Parathyroid adenoma (tissue), 2 donors: Measurements from ENCODE around the gene YWHAQ.

ENCODE experiments used
- H2AFZ ChIP-seq: fragments of 300-600 bp; sonication (generic); one replicate; pipeline ENCODE4 v1.7.0; 2017; ENCODE audit warnings: antibody characterized with exemption, mild to moderate bottlenecking
- H3K27ac ChIP-seq: fragments of 300-600 bp; sonication (generic); one replicate; pipeline ENCODE4 v1.7.0; 2017
- H3K27me3 ChIP-seq: fragments of 300-600 bp; sonication (generic); one replicate; pipeline ENCODE4 v1.7.0; 2017; ENCODE audit warnings: low read length; ENCODE audit not compliant: control insufficient read depth, insufficient read depth
- H3K36me3 ChIP-seq: fragments of 300-600 bp; sonication (generic); one replicate; pipeline ENCODE4 v1.7.0; 2017; ENCODE audit warnings: low read length; ENCODE audit not compliant: control insufficient read depth, insufficient read depth
- H3K4me1 ChIP-seq: fragments of 300-600 bp; sonication (generic); one replicate; pipeline ENCODE4 v1.7.0; 2017; ENCODE audit warnings: control low read depth
- H3K4me2 ChIP-seq: fragments of 300-600 bp; sonication (generic); one replicate; pipeline ENCODE4 v1.7.0; 2017; ENCODE audit warnings: low read length
- H3K4me3 ChIP-seq: fragments of 300-600 bp; sonication (generic); one replicate; pipeline ENCODE4 v1.7.0; 2017; ENCODE audit warnings: low read depth, low read length
- H3K79me2 ChIP-seq: fragments of 300-600 bp; sonication (generic); one replicate; pipeline ENCODE4 v1.7.0; 2017; ENCODE audit warnings: control low read depth
- H3K9ac ChIP-seq: fragments of 300-600 bp; sonication (generic); one replicate; pipeline ENCODE4 v1.7.0; 2017; ENCODE audit warnings: mild to moderate bottlenecking
- H3K9me3 ChIP-seq: fragments of 300-600 bp; sonication (generic); one replicate; pipeline ENCODE4 v1.7.0; 2017; ENCODE audit warnings: low read length; ENCODE audit not compliant: control insufficient read depth
- TF ChIP-seq, protein P1 (sequence below): fragments of 300-600 bp; sonication (generic); IDR thresholded peaks from one replicate; pipeline ENCODE4 v1.7.0; 2017; ENCODE audit warnings: antibody characterized with exemption, mild to moderate bottlenecking
- donor health status: primary hyperparathyroidism.

Gene YWHAQ

DNA sequence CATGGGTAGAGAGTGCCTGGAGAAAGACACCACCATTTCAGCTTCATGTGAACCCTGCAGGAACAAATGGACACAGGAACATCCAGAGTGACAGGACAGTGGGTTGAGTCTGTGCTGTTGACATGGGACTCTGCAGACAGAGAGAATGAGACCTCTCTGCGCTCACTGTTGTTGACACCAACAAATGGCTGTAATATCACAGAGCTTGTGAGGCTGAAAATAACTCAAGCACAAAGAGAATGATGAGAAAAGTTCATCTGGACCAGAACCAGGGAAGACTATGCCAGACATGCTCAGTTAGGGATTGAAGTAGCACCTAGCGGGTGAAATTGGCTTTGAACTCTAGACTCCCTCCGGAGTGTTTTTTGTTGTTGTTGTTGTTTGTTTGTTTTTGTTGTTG lies 37.0 kb upstream of the YWHAQ start:
- TF ChIP-seq, protein P1, sequence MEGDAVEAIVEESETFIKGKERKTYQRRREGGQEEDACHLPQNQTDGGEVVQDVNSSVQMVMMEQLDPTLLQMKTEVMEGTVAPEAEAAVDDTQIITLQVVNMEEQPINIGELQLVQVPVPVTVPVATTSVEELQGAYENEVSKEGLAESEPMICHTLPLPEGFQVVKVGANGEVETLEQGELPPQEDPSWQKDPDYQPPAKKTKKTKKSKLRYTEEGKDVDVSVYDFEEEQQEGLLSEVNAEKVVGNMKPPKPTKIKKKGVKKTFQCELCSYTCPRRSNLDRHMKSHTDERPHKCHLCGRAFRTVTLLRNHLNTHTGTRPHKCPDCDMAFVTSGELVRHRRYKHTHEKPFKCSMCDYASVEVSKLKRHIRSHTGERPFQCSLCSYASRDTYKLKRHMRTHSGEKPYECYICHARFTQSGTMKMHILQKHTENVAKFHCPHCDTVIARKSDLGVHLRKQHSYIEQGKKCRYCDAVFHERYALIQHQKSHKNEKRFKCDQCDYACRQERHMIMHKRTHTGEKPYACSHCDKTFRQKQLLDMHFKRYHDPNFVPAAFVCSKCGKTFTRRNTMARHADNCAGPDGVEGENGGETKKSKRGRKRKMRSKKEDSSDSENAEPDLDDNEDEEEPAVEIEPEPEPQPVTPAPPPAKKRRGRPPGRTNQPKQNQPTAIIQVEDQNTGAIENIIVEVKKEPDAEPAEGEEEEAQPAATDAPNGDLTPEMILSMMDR = no peak
- Histone ChIP-seq H3K27me3 (no peaks in the 10 kb centered on the region), H3K4me3 (no peak overlapping the region), H3K9ac (no peak overlapping the region), H3K9me3 (no peaks in the 10 kb centered on the region), H3K36me3 (no peaks in the 10 kb centered on the region), H3K4me2 (no peak overlapping the region), H2AFZ (no peak overlapping the region), H3K4me1 (no peaks in the 10 kb centered on the region), H3K27ac (no peak overlapping the region), H3K79me2 (no peaks in the 10 kb centered on the region)

DNA sequence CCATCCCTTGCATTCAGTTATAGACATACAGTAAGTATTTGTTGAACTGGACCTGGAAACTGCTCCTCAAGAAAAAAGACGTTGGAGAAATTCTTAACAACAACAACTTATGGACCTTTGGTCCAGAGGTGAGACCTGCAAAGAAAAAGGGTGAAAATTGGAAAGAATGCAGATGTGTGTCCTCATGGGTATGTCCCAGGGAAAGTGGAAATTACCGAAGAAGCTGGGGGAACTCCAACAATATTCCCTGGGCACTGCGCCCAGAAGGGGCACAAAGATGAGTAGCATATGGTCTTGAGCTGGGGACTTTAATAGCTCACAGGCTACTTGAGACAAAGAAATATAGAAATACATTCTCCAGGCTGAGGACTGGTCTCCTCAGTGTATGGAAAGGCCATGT lies 35.5 kb upstream of the YWHAQ start:
- Histone ChIP-seq H3K27ac (no peak overlapping the region), H3K4me3 (no peak overlapping the region), H2AFZ (no peak overlapping the region), H3K36me3 (no peaks in the 10 kb centered on the region), H3K9me3 (no peaks in the 10 kb centered on the region), H3K79me2 (no peaks in the 10 kb centered on the region), H3K9ac (no peak overlapping the region), H3K4me2 (no peak overlapping the region), H3K27me3 (no peaks in the 10 kb centered on the region), H3K4me1 (no peaks in the 10 kb centered on the region)
- TF ChIP-seq, protein P1 = no peak

DNA sequence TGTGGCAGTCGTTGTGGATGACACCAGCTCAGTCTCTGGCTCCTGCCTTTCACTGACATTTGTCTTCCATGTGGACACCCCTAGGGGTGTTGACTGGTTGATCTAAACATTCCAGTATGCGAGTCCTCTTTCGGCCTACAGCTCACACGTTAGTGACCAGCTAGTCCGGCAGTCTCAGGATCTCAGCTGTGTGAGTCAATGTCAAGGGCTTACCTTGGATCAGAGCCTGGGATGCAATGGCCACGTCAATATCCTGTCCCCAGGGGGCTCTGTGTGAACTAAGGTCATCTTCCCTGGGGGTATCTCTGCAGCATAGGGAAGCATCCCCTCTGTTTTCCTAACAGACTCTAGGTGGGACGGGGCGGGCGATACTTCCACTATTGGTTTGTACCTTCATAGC lies 35.1 kb upstream of the YWHAQ start:
- Histone ChIP-seq H3K4me1 (no peaks in the 10 kb centered on the region), H3K9ac (no peak overlapping the region), H3K27ac (no peak overlapping the region), H3K27me3 (no peaks in the 10 kb centered on the region), H2AFZ (no peak overlapping the region), H3K79me2 (no peaks in the 10 kb centered on the region), H3K9me3 (no peaks in the 10 kb centered on the region), H3K36me3 (no peaks in the 10 kb centered on the region), H3K4me2 (no peak overlapping the region), H3K4me3 (no peak overlapping the region)
- TF ChIP-seq, protein P1 = no peak

DNA sequence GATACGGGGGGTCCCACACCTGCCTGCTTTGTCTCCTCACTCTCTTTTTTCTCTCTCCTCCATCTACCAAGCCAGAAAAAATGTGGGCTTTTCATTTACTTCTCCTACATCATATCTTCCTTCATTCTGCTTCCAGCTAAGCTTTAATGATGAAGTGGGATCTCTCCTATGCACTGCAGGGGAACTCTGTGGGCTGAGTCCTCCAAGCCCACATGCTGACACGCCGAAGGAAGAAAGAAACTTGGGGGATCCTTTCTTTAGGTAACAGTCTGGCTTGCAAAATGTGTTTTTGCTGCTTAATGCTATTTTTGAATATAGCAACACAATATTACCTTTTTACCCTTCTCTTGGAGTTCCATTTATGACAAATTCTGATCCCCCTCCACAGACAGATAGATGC lies 33.6 kb upstream of the YWHAQ start:
- no peaks in the 10 kb centered on the region for H3K9me3 ChIP-seq
- no peaks in the 10 kb centered on the region for H3K79me2 ChIP-seq
- no peak overlapping the region for H3K9ac ChIP-seq
- H3K4me2 ChIP-seq = no peak overlapping the region
- H3K4me1 ChIP-seq = no peaks in the 10 kb centered on the region
- TF ChIP-seq, protein P1 = no peak
- H3K36me3 ChIP-seq = no peaks in the 10 kb centered on the region
- H3K4me3 ChIP-seq = no peak overlapping the region
- H3K27ac ChIP-seq = no peak overlapping the region
- no peaks in the 10 kb centered on the region for H3K27me3 ChIP-seq
- H2AFZ ChIP-seq = no peak overlapping the region

DNA sequence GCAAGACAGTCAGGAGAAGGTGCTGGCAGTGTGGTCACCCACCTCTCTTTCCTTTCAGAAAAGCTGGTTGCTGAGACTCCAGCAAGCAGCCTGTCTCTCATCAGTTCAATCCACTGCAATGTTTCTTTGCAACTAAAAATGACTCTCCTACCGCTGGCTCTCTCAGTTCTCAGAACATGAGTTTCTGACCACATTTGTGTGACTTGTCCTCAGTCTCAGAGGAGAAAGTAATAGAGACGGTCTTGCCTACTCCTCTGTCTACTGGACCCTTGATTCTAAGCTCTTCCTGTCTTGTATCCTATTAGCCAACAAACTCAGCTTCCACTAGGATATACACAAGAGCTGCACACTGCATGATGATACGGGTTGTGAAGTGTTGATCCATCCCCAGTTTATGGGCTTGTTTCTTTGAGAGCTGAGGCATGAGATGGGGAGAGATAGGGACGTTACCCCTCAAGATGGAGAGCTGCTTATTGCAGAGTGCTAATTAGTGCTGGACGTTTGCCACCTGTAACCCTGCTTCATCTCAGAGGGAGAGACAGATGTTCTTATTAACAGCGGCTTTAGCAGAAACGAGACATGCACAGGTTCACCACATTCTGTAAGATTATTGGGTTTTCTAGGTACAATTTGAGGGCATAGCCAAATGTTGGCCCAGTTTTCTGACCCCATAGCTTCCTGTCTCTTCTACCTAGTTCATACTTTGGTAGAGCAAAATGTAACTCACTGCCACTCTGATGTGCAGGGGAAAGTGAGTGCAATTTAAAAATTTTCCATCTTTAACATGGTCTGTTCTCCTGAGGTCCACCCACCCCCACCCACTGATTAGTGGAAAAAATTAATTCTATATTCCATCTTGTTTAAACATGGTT lies 32.4 kb upstream of the YWHAQ start:
- Histone ChIP-seq H3K27ac (no peak overlapping the region), H3K9ac (no peak overlapping the region), H3K4me2 (no peak overlapping the region), H3K4me1 (no peaks in the 10 kb centered on the region), H2AFZ (no peak overlapping the region), H3K4me3 (no peak overlapping the region), H3K9me3 (no peaks in the 10 kb centered on the region), H3K27me3 (no peaks in the 10 kb centered on the region), H3K79me2 (no peaks in the 10 kb centered on the region), H3K36me3 (no peaks in the 10 kb centered on the region)
- TF ChIP-seq, protein P1 = no peak
